Measurements from ENCODE around the gene APOBEC3F. TPM values are rescaled to one million over a fixed set of nuclear protein-coding genes. Genes with fewer than 3 reads are reported as not detected.
A peak's percentile ranks its signal among the peaks of the same experiment; 100 is the strongest.
"Not testable (repeated sequence)": the region's sequence is repeated elsewhere in the genome, so short reads cannot be mapped to it uniquely, and the experiment has no call there.

Gene APOBEC3F
- total and polyA plus RNA-seq, 12 donors, result 7.0 to 22.1 (median 11.0) TPM

DNA sequence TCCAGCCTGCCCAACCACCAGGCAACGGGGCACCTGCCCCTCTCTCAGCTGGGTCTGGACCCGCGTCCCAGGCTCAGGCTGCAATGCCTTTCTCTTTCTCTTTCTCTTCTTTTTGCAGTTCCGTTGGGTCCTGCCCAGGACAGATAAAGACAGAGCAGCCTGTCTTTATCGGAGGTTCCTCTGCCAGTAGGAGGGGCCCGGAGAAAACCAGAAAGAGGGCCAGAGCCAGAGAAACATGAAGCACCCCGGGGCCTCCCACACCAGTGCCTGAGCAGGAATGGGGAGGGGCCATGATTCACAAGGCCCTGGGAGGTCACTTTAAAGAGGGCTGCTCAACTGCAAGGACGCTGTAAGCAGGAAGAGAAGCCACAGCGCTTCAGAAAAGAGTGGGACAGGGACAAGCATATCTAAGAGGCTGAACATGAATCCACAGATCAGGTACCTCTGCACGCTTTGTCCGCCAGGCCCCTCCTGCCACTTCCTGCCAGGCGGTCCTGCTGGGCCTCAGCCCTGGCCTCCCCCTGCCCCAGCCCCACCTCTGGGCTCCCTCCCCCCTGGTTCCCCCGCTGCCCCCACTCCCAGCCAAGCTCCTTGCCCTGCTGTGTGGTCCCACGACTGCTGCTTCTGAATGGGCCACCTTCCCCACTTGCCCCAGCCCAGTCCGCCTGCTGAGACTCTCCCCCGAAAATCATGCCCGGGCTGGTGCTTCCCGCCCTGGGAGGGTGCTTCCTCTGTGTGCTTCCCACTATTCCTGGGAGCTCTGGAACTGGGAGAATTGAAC, 26.5 kb upstream of the APOBEC3F start, which contains the start of gene APOBEC3C:
TSS of gene APOBEC3C (plus strand) at position 316 of the 781 bp plus-strand sequence. CDS start at position 422, 106 bp downstream.
- Histone ChIP-seq H3K36me3 (replicated peaks in 1 of 2) (no peaks in the 10 kb centered on the region), H3K27ac (peak within 1 kb of the TSS in 4 of 5 donors; percentile 79 to 96 (median 86)), H3K4me1 (replicated peaks in 1 of 2) (peaks cover 10 to 15% of the 10 kb centered on the region in 2 donors), H3K9me3 (replicated peaks in 1 of 3) (no peaks in the 10 kb centered on the region), H3K27me3 (no peaks in the 10 kb centered on the region), H3K4me3 (peak within 1 kb of the TSS; percentile 10 to 68 (median 40))
- intact Hi-C loops (cut with DNase I), result loop anchor here in 1 of 2 donors (10.0 kb wide), 1 partner anchor 121 kb away; no protein-coding TSS in a partner anchor
- TF ChIP-seq POLR2A (IDR thresholded peaks at IDR 0.05), result peak; percentile 33 to 91
- TF ChIP-seq, protein P1, sequence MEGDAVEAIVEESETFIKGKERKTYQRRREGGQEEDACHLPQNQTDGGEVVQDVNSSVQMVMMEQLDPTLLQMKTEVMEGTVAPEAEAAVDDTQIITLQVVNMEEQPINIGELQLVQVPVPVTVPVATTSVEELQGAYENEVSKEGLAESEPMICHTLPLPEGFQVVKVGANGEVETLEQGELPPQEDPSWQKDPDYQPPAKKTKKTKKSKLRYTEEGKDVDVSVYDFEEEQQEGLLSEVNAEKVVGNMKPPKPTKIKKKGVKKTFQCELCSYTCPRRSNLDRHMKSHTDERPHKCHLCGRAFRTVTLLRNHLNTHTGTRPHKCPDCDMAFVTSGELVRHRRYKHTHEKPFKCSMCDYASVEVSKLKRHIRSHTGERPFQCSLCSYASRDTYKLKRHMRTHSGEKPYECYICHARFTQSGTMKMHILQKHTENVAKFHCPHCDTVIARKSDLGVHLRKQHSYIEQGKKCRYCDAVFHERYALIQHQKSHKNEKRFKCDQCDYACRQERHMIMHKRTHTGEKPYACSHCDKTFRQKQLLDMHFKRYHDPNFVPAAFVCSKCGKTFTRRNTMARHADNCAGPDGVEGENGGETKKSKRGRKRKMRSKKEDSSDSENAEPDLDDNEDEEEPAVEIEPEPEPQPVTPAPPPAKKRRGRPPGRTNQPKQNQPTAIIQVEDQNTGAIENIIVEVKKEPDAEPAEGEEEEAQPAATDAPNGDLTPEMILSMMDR (IDR thresholded peaks at IDR 0.05), result no peak
- WGBS, 4 donors, result 0 to 4% (median 2%) methylated on average over 10 to 18 of the region's 18 CpGs
- DNase-seq, result peak; percentile 83 to 96 (median 95)

DNA sequence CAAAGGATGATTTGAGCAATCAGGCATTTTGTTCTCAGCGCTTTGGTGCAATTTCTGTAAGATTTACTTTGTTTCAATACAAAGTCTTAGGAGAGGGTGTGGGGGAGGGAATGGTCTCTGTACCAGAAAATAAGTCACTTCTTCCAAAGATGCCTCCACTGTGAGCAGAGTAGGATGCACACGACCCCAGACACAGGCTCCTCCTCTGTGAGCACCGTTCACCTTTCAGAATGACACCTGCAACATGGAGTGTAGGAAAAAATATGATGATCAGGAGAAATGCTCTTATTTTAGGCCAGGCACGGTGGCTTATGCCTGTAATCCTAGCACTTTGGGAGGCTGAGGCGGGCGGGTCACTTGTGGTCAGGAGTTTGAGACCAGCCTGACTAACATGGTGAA, 25.9 kb upstream of the APOBEC3F start:
- DNase-seq; H3K27me3 ChIP-seq; H3K9me3 ChIP-seq (replicated peaks in 1 of 3); H3K36me3 ChIP-seq (replicated peaks in 1 of 2): not testable (repeated sequence)
- Histone ChIP-seq H3K4me1 (replicated peaks in 1 of 2) (peaks cover 10 to 15% of the 10 kb centered on the region in 2 donors), H3K4me3 (peak overlapping the region; percentile 10 to 68 (median 40)), H3K27ac (peak overlapping the region in 4 of 5 donors; percentile 79 to 96 (median 86))
- WGBS, 4 donors, result 11 to 31% (median 27%) methylated on average over 4 to 6 of the region's 6 CpGs
- intact Hi-C loops (cut with DNase I), result loop anchor here in 1 of 2 donors (10.0 kb wide), 1 partner anchor 120 kb away; no protein-coding TSS in a partner anchor

DNA sequence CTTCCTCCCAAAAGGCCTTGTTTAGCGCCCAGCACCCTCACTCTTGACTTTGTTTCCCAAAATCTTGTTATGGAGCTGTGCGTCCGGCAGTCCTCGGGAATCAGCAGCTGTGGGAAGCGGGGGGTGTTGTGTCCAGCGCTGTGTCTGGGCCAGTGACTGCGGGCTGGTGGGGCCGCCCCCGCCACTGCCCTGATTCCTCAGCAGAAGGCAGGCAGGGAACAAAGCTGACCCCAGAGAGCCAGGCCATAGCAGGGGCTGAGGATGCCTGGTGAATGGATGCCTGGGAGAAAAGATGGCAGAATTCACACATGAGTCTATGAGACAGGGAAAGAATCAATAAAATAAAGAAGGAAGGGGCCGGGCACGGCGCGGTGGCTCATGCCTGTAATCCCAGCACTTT, 24.1 kb upstream of the APOBEC3F start:
- Histone ChIP-seq H3K36me3 (replicated peaks in 1 of 2) (no peaks in the 10 kb centered on the region), H3K4me1 (replicated peaks in 1 of 2) (peaks cover 15 to 21% of the 10 kb centered on the region in 2 donors), H3K4me3 (no peak overlapping the region), H3K27me3 (no peaks in the 10 kb centered on the region), H3K27ac (no peak overlapping the region), H3K9me3 (replicated peaks in 1 of 3) (no peaks in the 10 kb centered on the region)
- WGBS, 4 donors, result 93 to 98% (median 95%) methylated on average over 8 to 13 of the region's 13 CpGs
- intact Hi-C loops (cut with DNase I), result loop anchor here in 1 of 2 donors (10.0 kb wide), 1 partner anchor 118 kb away; no protein-coding TSS in a partner anchor
- no peak for DNase-seq
- TF ChIP-seq POLR2A (IDR thresholded peaks at IDR 0.05), result no peak
- TF ChIP-seq, protein P1 (IDR thresholded peaks at IDR 0.05), result no peak

DNA sequence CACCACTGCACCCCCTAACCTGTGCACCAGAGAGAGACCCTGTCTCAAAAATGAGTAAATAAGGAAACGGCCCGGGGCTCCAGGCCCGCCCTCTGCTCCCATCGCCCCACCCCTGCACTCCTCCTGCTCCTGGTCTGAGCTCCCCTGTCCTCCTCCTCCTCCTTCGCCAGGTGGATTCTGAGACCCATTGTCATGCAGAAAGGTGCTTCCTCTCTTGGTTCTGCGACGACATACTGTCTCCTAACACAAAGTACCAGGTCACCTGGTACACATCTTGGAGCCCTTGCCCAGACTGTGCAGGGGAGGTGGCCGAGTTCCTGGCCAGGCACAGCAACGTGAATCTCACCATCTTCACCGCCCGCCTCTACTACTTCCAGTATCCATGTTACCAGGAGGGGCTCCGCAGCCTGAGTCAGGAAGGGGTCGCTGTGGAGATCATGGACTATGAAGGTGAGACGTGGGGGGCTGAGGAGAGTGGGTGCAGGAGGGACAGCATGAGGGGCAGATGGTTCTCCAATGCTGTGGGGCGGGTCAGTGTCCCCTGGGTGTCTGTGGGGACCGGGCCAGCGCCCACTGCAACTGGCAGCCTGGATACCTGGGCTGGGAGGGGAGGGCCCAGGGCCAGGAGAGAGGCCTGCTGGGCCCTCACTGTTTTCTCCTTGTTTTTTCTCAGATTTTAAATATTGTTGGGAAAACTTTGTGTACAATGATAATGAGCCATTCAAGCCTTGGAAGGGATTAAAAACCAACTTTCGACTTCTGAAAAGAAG, 22.9 kb upstream of the APOBEC3F start:
- no peak overlapping the region for H3K4me3 ChIP-seq
- H3K36me3 ChIP-seq (replicated peaks in 1 of 2), result no peaks in the 10 kb centered on the region
- H3K27ac ChIP-seq, result no peak overlapping the region
- intact Hi-C loops (cut with DNase I), result loop anchor here in 1 of 2 donors (10.0 kb wide), 1 partner anchor 117 kb away; no protein-coding TSS in a partner anchor
- 84 to 90% (median 86%) methylated on average over 16 to 18 of the region's 18 CpGs for WGBS, 4 donors
- no peaks in the 10 kb centered on the region for H3K9me3 ChIP-seq (replicated peaks in 1 of 3)
- H3K27me3 ChIP-seq, result no peaks in the 10 kb centered on the region
- no peak for DNase-seq
- no peak for TF ChIP-seq POLR2A (IDR thresholded peaks at IDR 0.05)
- TF ChIP-seq, protein P1 (IDR thresholded peaks at IDR 0.05), result no peak
- peaks cover 22 to 29% of the 10 kb centered on the region in 2 donors for H3K4me1 ChIP-seq (replicated peaks in 1 of 2)

DNA sequence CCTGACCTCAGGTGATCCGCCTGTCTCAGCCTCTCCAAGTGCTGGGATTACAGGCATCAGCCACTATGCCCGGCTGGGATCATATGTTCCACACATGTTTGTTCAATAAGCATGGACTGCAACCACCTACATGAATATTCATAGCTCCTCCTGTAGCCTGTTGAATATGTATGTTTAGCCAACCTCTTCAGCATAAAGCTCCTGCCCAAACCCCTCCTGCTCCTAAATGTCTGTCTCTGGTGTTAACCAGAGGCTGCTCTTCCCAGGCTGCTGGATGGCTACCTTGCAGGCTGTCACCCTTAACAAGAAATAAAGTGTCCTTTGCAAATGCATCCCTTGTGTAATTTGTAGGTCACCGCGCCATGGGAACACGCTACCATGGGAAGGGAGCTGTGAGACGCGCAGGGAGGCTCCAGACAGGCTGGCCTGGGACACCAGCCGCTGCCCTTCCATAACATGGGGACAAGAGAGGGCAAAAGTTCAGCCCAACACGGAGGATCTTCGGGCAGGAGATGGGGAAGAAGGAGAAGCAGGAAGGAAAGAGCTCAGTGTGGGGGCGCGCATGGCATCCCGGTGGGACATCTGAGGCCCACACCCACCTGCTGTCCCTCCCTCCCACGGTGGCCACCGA, 20.5 kb upstream of the APOBEC3F start:
- peaks cover 0 to 13% of the 10 kb centered on the region in 2 donors for H3K36me3 ChIP-seq (replicated peaks in 1 of 2)
- H3K9me3 ChIP-seq (replicated peaks in 1 of 3); intact Hi-C loops (cut with DNase I); H3K27me3 ChIP-seq: not testable (repeated sequence)
- H3K4me1 ChIP-seq (replicated peaks in 1 of 2), result peaks cover 14 to 20% of the 10 kb centered on the region in 2 donors
- H3K4me3 ChIP-seq, result peak overlapping the region in 1 of 4 donors; percentile 41
- peak in 2 of 7 donors; percentile 39 to 73 for DNase-seq
- H3K27ac ChIP-seq, result peak overlapping the region in 4 of 5 donors; percentile 69 to 90 (median 80)
- WGBS, 4 donors, result 33 to 41% (median 39%) methylated on average over 10 to 15 of the region's 15 CpGs

All from adrenal gland (tissue), 12 donors.